Progenitor cell of endocrine pancreas (in vitro differentiated cells): ENCODE data around the gene LRMDA. TPM values are rescaled to one million over a fixed set of nuclear protein-coding genes. Genes with fewer than 3 reads are reported as not detected.

Source experiments
- DNase-seq: peaks from one replicate; pipeline ENCODE4 v3.0.0; 2021; ENCODE audit warnings: low spot score; ENCODE audit not compliant: unreplicated experiment
- H3K27ac Mint-ChIP-seq: 2 replicates; pipeline ENCODE4 v1.8.0; 2021; ENCODE audit warnings: mild to moderate bottlenecking, moderate library complexity, mixed read lengths
- H3K27me3 Mint-ChIP-seq: 2 replicates; pipeline ENCODE4 v1.8.0; 2021; ENCODE audit warnings: mixed read lengths
- H3K36me3 Mint-ChIP-seq: 2 replicates; pipeline ENCODE4 v1.8.0; 2022; ENCODE audit warnings: mixed read lengths; ENCODE audit not compliant: insufficient read depth
- H3K4me1 Mint-ChIP-seq: 2 replicates; pipeline ENCODE4 v1.8.0; 2021; ENCODE audit warnings: low read depth, mixed read lengths
- H3K4me3 Mint-ChIP-seq: 2 replicates; pipeline ENCODE4 v1.8.0; 2021; ENCODE audit warnings: low read depth, mild to moderate bottlenecking, moderate library complexity, mixed read lengths
- H3K9me3 Mint-ChIP-seq: 2 replicates; pipeline ENCODE4 v1.8.0; 2021; ENCODE audit warnings: low read depth, mixed read lengths
- total RNA-seq: library from RNA; stranded (reverse); gene quantifications from 2 replicates; pipeline ENCODE4 v1.2.1, GENCODE V29; 2021
- TF ChIP-seq, protein P1 (sequence below): fragments of 200-600 bp; sonication (generic); IDR thresholded peaks from one replicate; pipeline ENCODE4 v1.5.0; 2021; ENCODE audit warnings: antibody characterized with exemption, mild to moderate bottlenecking; ENCODE audit not compliant: unreplicated experiment

Gene LRMDA
- total RNA-seq, 1 donor from 2014 or later = 6.5 TPM

DNA sequence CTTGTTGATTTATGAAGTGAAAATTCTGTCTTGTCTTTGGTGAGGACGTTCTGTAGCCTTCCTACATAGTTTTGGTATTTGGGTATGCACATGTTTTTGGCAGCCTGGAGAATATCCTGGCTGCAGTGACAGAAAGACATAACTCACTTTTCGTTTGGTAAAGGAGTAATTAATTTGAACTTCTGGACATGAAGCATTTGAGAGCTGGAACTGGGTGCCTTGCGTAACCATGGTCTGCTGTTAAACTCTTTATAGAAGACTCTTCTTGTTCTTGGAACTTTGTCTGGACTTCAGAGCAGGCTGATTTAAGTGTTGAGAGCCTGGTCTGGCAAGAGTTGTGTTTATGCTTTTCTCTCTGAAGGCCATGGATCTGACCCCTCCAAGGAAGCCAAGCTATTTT is 231.3 kb downstream of the LRMDA start:
- H3K4me3 Mint-ChIP-seq = no peak overlapping the region
- peaks cover 15% of the 10 kb centered on the region for H3K4me1 Mint-ChIP-seq
- TF ChIP-seq, protein P1, sequence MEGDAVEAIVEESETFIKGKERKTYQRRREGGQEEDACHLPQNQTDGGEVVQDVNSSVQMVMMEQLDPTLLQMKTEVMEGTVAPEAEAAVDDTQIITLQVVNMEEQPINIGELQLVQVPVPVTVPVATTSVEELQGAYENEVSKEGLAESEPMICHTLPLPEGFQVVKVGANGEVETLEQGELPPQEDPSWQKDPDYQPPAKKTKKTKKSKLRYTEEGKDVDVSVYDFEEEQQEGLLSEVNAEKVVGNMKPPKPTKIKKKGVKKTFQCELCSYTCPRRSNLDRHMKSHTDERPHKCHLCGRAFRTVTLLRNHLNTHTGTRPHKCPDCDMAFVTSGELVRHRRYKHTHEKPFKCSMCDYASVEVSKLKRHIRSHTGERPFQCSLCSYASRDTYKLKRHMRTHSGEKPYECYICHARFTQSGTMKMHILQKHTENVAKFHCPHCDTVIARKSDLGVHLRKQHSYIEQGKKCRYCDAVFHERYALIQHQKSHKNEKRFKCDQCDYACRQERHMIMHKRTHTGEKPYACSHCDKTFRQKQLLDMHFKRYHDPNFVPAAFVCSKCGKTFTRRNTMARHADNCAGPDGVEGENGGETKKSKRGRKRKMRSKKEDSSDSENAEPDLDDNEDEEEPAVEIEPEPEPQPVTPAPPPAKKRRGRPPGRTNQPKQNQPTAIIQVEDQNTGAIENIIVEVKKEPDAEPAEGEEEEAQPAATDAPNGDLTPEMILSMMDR = no peak
- no peaks in the 10 kb centered on the region for H3K36me3 Mint-ChIP-seq
- H3K27ac Mint-ChIP-seq = no peak overlapping the region
- H3K9me3 Mint-ChIP-seq = no peaks in the 10 kb centered on the region
- H3K27me3 Mint-ChIP-seq = peaks cover 7% of the 10 kb centered on the region
- DNase-seq = no peak

DNA sequence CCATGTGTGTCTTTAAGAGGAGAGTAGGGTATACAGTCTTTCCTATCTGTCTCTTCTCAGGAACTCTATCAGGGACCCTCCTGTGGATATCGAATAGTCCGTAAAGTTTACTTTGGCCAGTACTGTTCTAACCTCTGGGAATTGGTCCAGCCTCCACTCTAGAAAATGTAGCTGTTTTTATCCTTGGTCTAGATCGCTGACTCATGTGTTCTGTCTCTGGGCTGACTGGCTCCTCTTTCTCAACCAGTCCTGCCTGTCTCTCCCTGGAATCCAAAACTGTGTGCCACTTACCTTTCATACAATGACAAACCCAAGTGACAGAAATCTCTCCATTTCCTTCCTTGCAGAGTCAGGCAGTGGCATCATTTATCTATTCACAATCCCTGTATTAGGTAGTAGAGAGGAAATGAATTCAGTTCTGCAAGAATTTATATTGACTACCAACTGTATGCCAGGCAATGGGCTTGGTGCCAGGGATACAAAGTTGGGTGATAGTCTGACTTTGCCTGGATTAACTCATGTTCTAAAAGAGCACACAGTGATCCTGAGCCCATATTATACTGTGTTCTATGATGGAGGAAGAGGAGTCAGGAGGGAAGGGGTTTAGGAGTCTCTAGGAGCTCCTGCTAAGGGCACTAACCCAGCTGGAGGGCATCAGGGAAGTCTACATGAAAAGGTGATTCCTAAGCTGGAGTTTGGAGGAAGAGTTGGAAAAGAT is 232.7 kb downstream of the LRMDA start:
- Mint-ChIP-seq H3K27me3 (peaks cover 7% of the 10 kb centered on the region), H3K4me1 (peaks cover 15% of the 10 kb centered on the region), H3K36me3 (no peaks in the 10 kb centered on the region), H3K27ac (no peak overlapping the region), H3K9me3 (no peaks in the 10 kb centered on the region), H3K4me3 (no peak overlapping the region)
- TF ChIP-seq, protein P1 = no peak
- DNase-seq = no peak

DNA sequence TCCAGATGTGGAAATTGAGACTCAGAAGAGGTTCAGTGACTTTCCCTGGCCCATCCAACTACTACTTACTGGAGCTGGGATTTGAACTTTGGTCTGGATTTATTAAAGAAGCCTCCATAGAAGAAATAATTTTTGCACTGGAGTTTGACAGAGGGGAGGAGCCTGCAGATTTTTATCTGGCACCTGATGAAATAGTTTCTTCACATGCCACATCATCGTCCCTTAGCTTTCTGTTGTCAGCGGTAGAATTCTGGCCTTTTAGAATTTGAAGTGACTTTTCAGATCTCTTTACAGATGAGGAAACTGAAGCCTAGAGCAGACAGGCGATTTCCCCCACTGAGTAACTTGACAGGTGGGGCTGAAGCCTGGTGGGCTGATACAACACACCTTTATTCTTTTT is 233.5 kb downstream of the LRMDA start:
- Mint-ChIP-seq H3K4me3 (no peak overlapping the region), H3K27ac (no peak overlapping the region), H3K36me3 (peaks cover under 1% of the 10 kb centered on the region), H3K9me3 (peaks cover 1% of the 10 kb centered on the region), H3K4me1 (peaks cover 13% of the 10 kb centered on the region), H3K27me3 (peaks cover 4% of the 10 kb centered on the region)
- DNase-seq = no peak
- TF ChIP-seq, protein P1 = no peak

DNA sequence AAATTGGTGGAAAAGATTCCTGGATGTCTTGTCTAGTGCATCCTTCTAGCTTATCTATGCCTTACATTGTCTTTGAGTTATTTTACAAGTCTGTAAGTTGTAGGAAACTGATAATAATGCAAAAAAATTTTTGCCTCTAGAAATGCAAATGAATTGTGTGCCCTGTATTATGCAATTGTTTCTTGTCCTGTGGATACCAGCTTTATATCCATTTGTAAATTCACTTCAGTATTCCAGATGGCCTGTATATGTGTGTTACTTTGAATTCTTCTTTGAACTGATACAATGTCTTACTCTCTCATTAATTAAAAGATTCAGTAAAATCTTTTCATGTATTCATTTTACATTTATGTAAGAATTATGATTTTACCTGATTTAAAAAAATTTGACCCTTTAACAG is 234.3 kb downstream of the LRMDA start:
- TF ChIP-seq, protein P1 = no peak
- H3K4me3 Mint-ChIP-seq = no peak overlapping the region
- no peak overlapping the region for H3K27ac Mint-ChIP-seq
- DNase-seq = no peak
- peaks cover 4% of the 10 kb centered on the region for H3K27me3 Mint-ChIP-seq
- peaks cover 3% of the 10 kb centered on the region for H3K9me3 Mint-ChIP-seq
- H3K36me3 Mint-ChIP-seq = peaks cover 2% of the 10 kb centered on the region
- peaks cover 10% of the 10 kb centered on the region for H3K4me1 Mint-ChIP-seq

DNA sequence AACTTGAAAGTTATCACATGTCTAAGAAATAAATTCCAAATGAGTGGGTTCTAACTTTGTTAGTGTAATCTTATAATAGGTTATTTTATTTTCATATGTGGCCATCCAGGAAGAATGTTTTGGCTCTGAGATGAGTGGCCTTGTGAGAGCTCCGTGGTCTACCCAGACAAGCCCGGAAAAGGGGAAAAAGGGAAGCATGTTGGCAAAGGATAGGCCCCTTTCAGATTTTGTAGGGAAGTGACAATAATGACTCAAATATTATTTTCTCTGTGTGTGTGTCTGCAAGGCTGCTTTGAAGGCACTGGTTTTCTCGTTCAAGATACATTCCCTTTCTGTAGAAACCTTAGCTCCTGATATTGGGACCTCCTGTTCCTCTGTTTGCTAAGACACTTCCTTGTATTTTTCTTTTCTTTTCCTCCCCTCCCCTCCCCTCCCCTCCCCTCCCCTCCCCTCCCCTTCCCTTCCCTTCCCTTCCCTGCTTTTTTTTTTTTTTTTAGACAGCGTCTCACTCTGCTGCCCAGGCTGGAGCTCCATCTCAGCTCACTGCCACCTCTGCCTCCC is 240.8 kb downstream of the LRMDA start:
- peaks cover 2% of the 10 kb centered on the region for H3K36me3 Mint-ChIP-seq
- DNase-seq = no peak
- H3K4me1 Mint-ChIP-seq = peaks cover 12% of the 10 kb centered on the region
- TF ChIP-seq, protein P1 = no peak
- H3K4me3 Mint-ChIP-seq = no peak overlapping the region
- H3K27me3 Mint-ChIP-seq = peaks cover 9% of the 10 kb centered on the region
- no peak overlapping the region for H3K27ac Mint-ChIP-seq
- H3K9me3 Mint-ChIP-seq = peaks cover 3% of the 10 kb centered on the region
